H9 (cell line): ENCODE measurements around the gene GGT7. TPM values are rescaled to one million over a fixed set of nuclear protein-coding genes. Genes with fewer than 3 reads are reported as not detected.

Source experiments
- DNase-seq: peaks from one replicate; pipeline ENCODE4 v3.0.0-alpha.2; 2017
- H2AFZ ChIP-seq: one replicate; pipeline ENCODE4 v1.6.1; 2013; ENCODE audit warnings: mild to moderate bottlenecking, low read length, control low read depth, moderate library complexity
- H2AK5ac ChIP-seq: 2 replicates; pipeline ENCODE4 v1.6.1; 2013; ENCODE audit warnings: low read length, control low read depth, mixed read lengths; ENCODE audit not compliant: insufficient read length
- H2BK120ac ChIP-seq: one replicate; pipeline ENCODE4 v1.6.1; 2013; ENCODE audit warnings: low read depth, mild to moderate bottlenecking, low read length, control low read depth, inconsistent platforms; ENCODE audit not compliant: poor library complexity, severe bottlenecking
- H2BK12ac ChIP-seq: 2 replicates; pipeline ENCODE4 v1.6.1; 2013; ENCODE audit warnings: low read length, control low read depth, mixed read lengths, low read depth; ENCODE audit not compliant: insufficient read length
- H2BK15ac ChIP-seq: 2 replicates; pipeline ENCODE4 v1.6.1; 2013; ENCODE audit warnings: low read depth, low read length, control low read depth
- H2BK20ac ChIP-seq: one replicate; pipeline ENCODE4 v1.6.1; 2013; ENCODE audit warnings: low read depth, mild to moderate bottlenecking, low read length, control low read depth, inconsistent platforms; ENCODE audit not compliant: poor library complexity, severe bottlenecking
- H2BK5ac ChIP-seq: 2 replicates; pipeline ENCODE4 v1.6.1; 2013; ENCODE audit warnings: low read length, control low read depth, mixed read lengths; ENCODE audit not compliant: insufficient read length
- H3K14ac ChIP-seq: 2 replicates; pipeline ENCODE4 v1.6.1; 2013; ENCODE audit warnings: low read length, control low read depth; ENCODE audit not compliant: insufficient read depth
- H3K18ac ChIP-seq: 2 replicates; pipeline ENCODE4 v1.6.1; 2013; ENCODE audit warnings: low read depth, mild to moderate bottlenecking, mixed read lengths, low read length, control low read depth; ENCODE audit not compliant: insufficient read length
- H3K23ac ChIP-seq: 2 replicates; pipeline ENCODE4 v1.6.1; 2013; ENCODE audit warnings: low read length, control low read depth, mixed read lengths, low read depth; ENCODE audit not compliant: insufficient read length
- H3K23me2 ChIP-seq: 2 replicates; pipeline ENCODE4 v1.6.1; 2013; ENCODE audit warnings: low read depth, mild to moderate bottlenecking, mixed read lengths, low read length, control low read depth; ENCODE audit not compliant: insufficient read length, poor library complexity, severe bottlenecking
- H3K27ac ChIP-seq: 2 replicates; pipeline ENCODE4 v1.5.1; 2013; ENCODE audit warnings: low read length, control low read depth, mixed read lengths, low read depth; ENCODE audit not compliant: insufficient read length
- H3K27me3 ChIP-seq: 2 replicates; pipeline ENCODE4 v1.6.1; 2013; ENCODE audit warnings: low read length, control low read depth, inconsistent platforms; ENCODE audit not compliant: insufficient read depth
- H3K4ac ChIP-seq: 2 replicates; pipeline ENCODE4 v1.6.1; 2013; ENCODE audit warnings: low read depth, mild to moderate bottlenecking, control low read depth, inconsistent platforms, low read length, moderate library complexity
- H3K4me1 ChIP-seq: 2 replicates; pipeline ENCODE4 v1.6.1; 2013; ENCODE audit warnings: low read length, control low read depth, inconsistent platforms; ENCODE audit not compliant: insufficient read depth
- H3K4me2 ChIP-seq: 2 replicates; pipeline ENCODE4 v1.6.1; 2013; ENCODE audit warnings: low read length, control low read depth, mixed read lengths; ENCODE audit not compliant: insufficient read length, insufficient read depth
- H3K56ac ChIP-seq: 2 replicates; pipeline ENCODE4 v1.6.1; 2013; ENCODE audit warnings: low read depth, mild to moderate bottlenecking, mixed read lengths, low read length, control low read depth; ENCODE audit not compliant: insufficient read length
- H3K79me1 ChIP-seq: 2 replicates; pipeline ENCODE4 v1.6.1; 2013; ENCODE audit warnings: low read depth, mild to moderate bottlenecking, moderate library complexity, low read length, control low read depth, inconsistent platforms; ENCODE audit not compliant: insufficient read depth, poor library complexity, severe bottlenecking
- H3K79me2 ChIP-seq: 2 replicates; pipeline ENCODE4 v1.6.1; 2013; ENCODE audit warnings: low read length, control low read depth, inconsistent platforms; ENCODE audit not compliant: insufficient read depth
- H3K9ac ChIP-seq: 2 replicates; pipeline ENCODE4 v1.6.1; 2013; ENCODE audit warnings: low read length, control low read depth, mixed read lengths; ENCODE audit not compliant: insufficient read length; ENCODE audit errors: extremely low read depth
- H3K9me3 ChIP-seq: one replicate; pipeline ENCODE4 v1.6.1; 2013; ENCODE audit warnings: low read depth, low read length, inconsistent platforms; ENCODE audit not compliant: control insufficient read depth
- H3T11ph ChIP-seq: one replicate; pipeline ENCODE4 v1.6.1; 2013; ENCODE audit warnings: mild to moderate bottlenecking, low read length, control low read depth, inconsistent platforms
- H4K20me1 ChIP-seq: one replicate; pipeline ENCODE4 v1.6.1; 2013; ENCODE audit not compliant: control insufficient read depth, insufficient read length, insufficient read depth
- H4K5ac ChIP-seq: 2 replicates; pipeline ENCODE4 v1.6.1; 2013; ENCODE audit warnings: low read depth, mild to moderate bottlenecking, mixed read lengths, low read length, control low read depth; ENCODE audit not compliant: insufficient read length
- H4K8ac ChIP-seq: replicated peaks from 2 replicates; pipeline ENCODE4 v1.6.1; 2013; ENCODE audit warnings: low read length, control low read depth, mixed read lengths, low read depth; ENCODE audit not compliant: insufficient read length
- H4K91ac ChIP-seq: 2 replicates; pipeline ENCODE4 v1.6.1; 2013; ENCODE audit warnings: low read depth, mild to moderate bottlenecking, moderate library complexity, mixed read lengths, low read length, control low read depth; ENCODE audit not compliant: insufficient read length
- H3K27ac Mint-ChIP-seq, 3 experiments: 2 replicates in 2 of 3; 3 replicates in 1 of 3; pipeline ENCODE4 v1.8.0; 2020 to 2021; ENCODE audit warnings: mixed read lengths in 3 of 3, mild to moderate bottlenecking in 1 of 3, moderate library complexity in 1 of 3
- H3K27me3 Mint-ChIP-seq: 2 replicates; pipeline ENCODE4 v1.8.0; 2021; ENCODE audit warnings: low read depth, mild to moderate bottlenecking, moderate library complexity, mixed read lengths
- H3K36me3 Mint-ChIP-seq, 3 experiments: 2 replicates in 2 of 3; 3 replicates in 1 of 3; pipeline ENCODE4 v1.8.0; 2020 to 2021; ENCODE audit warnings: low read depth in 3 of 3, mixed read lengths in 3 of 3; ENCODE audit not compliant: insufficient read depth in 1 of 3
- H3K4me1 Mint-ChIP-seq, 2 experiments: 2 replicates each; pipeline ENCODE4 v1.8.0; 2020; ENCODE audit warnings: mixed read lengths in 2 of 2
- H3K4me3 Mint-ChIP-seq, 2 experiments: 2 replicates in 1 of 2; 3 replicates in 1 of 2; pipeline ENCODE4 v1.8.0; 2020 to 2021; ENCODE audit warnings: mild to moderate bottlenecking in 2 of 2, mixed read lengths in 2 of 2, moderate library complexity in 1 of 2
- H3K9me3 Mint-ChIP-seq, 2 experiments: 2 replicates in 1 of 2; 3 replicates in 1 of 2; pipeline ENCODE4 v1.8.0; 2020; ENCODE audit warnings: mild to moderate bottlenecking in 2 of 2, mixed read lengths in 2 of 2, moderate library complexity in 1 of 2
- CTCF ChIP-seq: fragments of 200-600 bp; sonication (generic); conservative IDR thresholded peaks from 3 replicates; pipeline ENCODE4 v1.8.0; 2021; ENCODE audit warnings: antibody characterized with exemption, mild to moderate bottlenecking
- WGBS: extraction: QIAGEN DNeasy Blood & Tissue Kit; methylation state at CpG from one replicate; pipeline ENCODE4 v1.1.7; 2013; ENCODE audit warnings: missing lambda C conversion rate, low lambda C conversion rate, mixed read lengths; ENCODE audit not compliant: insufficient read length; ENCODE audit errors: extremely low coverage; 5-methylcytosine and 5-hydroxymethylcytosine counted together
- total RNA-seq: library from RNA; stranded (reverse); gene quantifications from 2 replicates; pipeline ENCODE4 v1.2.1, GENCODE V29; 2021

GGT7 gene
- total RNA-seq, 1 experiment from 2014 or later: 38.6 TPM

- Mint-ChIP-seq H3K4me3 (no peak overlapping the region), H3K4me1 (peaks cover 0 to 3% of the 10 kb centered on the region in 2 experiments; a peak in 1 of 4 replicates), H3K27me3 (no peaks in the 10 kb centered on the region), H3K9me3 (no peaks in the 10 kb centered on the region), H3K36me3 (peaks cover 0 to 3% (median 3%) of the 10 kb centered on the region in 3 experiments; a peak in 3 of 7 replicates), H3K27ac (no peak overlapping the region)
- H3K4me2 ChIP-seq: no peak overlapping the region
- H3K23ac ChIP-seq: no peak overlapping the region
- no peaks in the 10 kb centered on the region; the same call in 1 of the 2 replicates for H3K79me2 ChIP-seq
- H2AK5ac ChIP-seq: no peak overlapping the region
- no peaks in the 10 kb centered on the region for H3K27me3 ChIP-seq
- H3K4ac ChIP-seq: no peak overlapping the region
- no peaks in the 10 kb centered on the region for H3K9me3 ChIP-seq
- no peak overlapping the region for H2AFZ ChIP-seq
- no peak overlapping the region for H2BK120ac ChIP-seq
- H3K18ac ChIP-seq: no peak overlapping the region
- no peak overlapping the region for H2BK20ac ChIP-seq
- no CpG with 5 or more reads among the region's 1 CpG for WGBS
- no peak overlapping the region for H3K27ac ChIP-seq
- no peak for DNase-seq
- no peak overlapping the region for H2BK12ac ChIP-seq
- TF ChIP-seq CTCF: no peak
- no peak overlapping the region for H4K91ac ChIP-seq
- H3K56ac ChIP-seq: no peak overlapping the region
- no peaks in the 10 kb centered on the region for H3K79me1 ChIP-seq
- H4K8ac ChIP-seq: no peak overlapping the region
- H4K20me1 ChIP-seq: no peaks in the 10 kb centered on the region
- no peak overlapping the region for H3K14ac ChIP-seq
- no peak overlapping the region for H2BK5ac ChIP-seq
- no peak overlapping the region for H2BK15ac ChIP-seq
- H3K23me2 ChIP-seq: no peaks in the 10 kb centered on the region
- no peak overlapping the region for H3K9ac ChIP-seq
- no peak overlapping the region for H4K5ac ChIP-seq
- no peaks in the 10 kb centered on the region for H3K4me1 ChIP-seq
- H3T11ph ChIP-seq: no peak overlapping the region
These were observed 15.8 kb upstream of the GGT7 start for GRCh38 chr20:34888468-34888867.
